Measurements from ENCODE around the gene C11orf98.

- no peak for TF ChIP-seq CTCF (IDR thresholded peaks at IDR 0.05)
- no peak for TF ChIP-seq POLR2AphosphoS5 (IDR thresholded peaks at IDR 0.05)
- TF ChIP-seq EP300 (IDR thresholded peaks at IDR 0.05): no peak
- TF ChIP-seq POLR2A (IDR thresholded peaks at IDR 0.05): no peak
These were observed 16.6 kb downstream of the C11orf98 start for GRCh38 chr11:62648185-62648966.
